GM21723 (cell line): ENCODE data around the gene SMARCA1.
"Not testable (repeated sequence)": the region's sequence is repeated elsewhere in the genome, so short reads cannot be mapped to it uniquely, and the experiment has no call there.

Experiments used
- ATAC-seq: cut with Tn5 transposase; IDR thresholded peaks from one replicate; pipeline ENCODE4 v1.9.1; 2021; ENCODE audit warnings: mild to moderate bottlenecking, moderate library complexity; ENCODE audit not compliant: unreplicated experiment

Gene SMARCA1, protein sequence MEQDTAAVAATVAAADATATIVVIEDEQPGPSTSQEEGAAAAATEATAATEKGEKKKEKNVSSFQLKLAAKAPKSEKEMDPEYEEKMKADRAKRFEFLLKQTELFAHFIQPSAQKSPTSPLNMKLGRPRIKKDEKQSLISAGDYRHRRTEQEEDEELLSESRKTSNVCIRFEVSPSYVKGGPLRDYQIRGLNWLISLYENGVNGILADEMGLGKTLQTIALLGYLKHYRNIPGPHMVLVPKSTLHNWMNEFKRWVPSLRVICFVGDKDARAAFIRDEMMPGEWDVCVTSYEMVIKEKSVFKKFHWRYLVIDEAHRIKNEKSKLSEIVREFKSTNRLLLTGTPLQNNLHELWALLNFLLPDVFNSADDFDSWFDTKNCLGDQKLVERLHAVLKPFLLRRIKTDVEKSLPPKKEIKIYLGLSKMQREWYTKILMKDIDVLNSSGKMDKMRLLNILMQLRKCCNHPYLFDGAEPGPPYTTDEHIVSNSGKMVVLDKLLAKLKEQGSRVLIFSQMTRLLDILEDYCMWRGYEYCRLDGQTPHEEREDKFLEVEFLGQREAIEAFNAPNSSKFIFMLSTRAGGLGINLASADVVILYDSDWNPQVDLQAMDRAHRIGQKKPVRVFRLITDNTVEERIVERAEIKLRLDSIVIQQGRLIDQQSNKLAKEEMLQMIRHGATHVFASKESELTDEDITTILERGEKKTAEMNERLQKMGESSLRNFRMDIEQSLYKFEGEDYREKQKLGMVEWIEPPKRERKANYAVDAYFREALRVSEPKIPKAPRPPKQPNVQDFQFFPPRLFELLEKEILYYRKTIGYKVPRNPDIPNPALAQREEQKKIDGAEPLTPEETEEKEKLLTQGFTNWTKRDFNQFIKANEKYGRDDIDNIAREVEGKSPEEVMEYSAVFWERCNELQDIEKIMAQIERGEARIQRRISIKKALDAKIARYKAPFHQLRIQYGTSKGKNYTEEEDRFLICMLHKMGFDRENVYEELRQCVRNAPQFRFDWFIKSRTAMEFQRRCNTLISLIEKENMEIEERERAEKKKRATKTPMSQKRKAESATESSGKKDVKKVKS

GRCh38 chrX:129523079-129523911 lies at the start of gene SMARCA1:
SMARCA1 (minus strand) TSS chrX:129523490; CDS start chrX:129523370, 120 bp downstream.
- ATAC-seq = no peak

GRCh38 chrX:129572422-129572821 lies 49.1 kb upstream of the SMARCA1 start:
- no peak for ATAC-seq

- ATAC-seq = no peak
These were observed 45.1 kb upstream of the SMARCA1 start for GRCh38 chrX:129568349-129568748.

DNA sequence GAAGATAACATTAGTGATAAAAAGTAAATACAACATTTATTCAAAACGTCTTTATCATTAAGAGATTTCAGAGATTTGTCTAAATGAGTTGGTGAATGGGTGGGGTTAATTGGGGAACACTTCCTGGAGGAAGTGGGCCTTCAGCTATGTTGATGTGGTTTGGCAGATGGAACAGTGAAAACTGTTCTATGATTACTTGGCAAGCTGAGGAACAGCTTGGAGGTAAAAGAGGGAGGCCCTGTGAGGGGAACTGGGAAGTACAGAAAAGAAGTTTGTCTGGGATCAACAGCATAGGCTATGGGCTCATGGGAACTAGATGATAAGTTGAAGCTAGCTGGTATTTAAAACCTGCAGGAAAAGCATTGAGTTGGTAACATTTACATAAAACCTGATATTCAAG lies 42.8 kb upstream of the SMARCA1 start:
- no peak for ATAC-seq

GRCh38 chrX:129565046-129565650 lies 41.9 kb upstream of the SMARCA1 start:
- ATAC-seq = no peak

GRCh38 chrX:129564345-129564744 lies 41.1 kb upstream of the SMARCA1 start:
- not testable (repeated sequence) for ATAC-seq

GRCh38 chrX:129561453-129561852 lies 38.2 kb upstream of the SMARCA1 start:
- no peak for ATAC-seq

DNA sequence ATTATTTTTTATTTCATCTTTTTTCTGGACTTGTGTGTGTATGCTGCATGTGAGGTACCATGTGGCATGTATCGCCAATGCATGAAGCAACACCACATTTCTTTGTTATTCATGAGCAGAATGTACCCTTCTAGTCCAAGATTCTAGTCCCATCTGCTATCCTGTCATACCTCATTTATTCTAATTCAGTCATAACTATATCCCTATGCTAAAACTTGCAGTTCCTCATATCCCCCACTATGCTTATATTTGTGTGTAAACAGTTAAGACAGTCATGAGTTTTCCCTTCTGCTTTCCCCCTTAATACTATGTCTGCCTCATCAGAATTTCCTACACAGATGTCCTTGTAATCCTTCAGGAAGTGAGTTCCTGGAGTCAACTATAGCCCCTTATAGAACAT lies 36.5 kb upstream of the SMARCA1 start:
- no peak for ATAC-seq

DNA sequence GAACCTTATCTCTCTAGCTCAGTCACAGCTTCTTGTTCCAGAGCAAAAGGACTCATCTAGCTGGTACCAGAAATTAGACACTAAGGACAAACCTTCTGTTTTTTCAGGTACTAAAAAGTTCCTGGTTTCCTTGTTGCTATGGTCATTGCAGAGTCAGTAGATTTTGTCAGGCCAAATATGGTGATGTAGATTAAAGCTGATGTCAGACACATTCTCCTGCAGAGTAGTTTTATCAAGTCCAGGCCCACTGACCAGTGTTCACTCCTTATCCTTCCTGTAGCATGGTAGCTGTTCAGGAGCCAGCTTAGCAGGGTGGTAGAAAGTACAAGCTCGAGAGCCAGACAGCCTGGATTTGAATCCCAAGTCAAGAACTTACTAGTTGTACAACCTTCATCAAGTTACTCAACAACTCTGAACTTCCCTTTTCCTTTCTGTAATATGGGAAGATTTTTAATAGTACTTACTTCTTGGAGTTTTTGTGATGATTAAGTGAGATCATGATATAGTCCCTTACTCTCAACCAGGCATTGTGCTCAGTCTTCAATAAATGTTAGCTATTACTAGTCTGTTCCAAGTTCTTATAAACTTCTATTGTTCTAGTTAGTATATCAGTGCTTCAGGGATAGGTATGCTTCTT lies 34.7 kb upstream of the SMARCA1 start:
- ATAC-seq = no peak

GRCh38 chrX:129556806-129557315 lies 33.6 kb upstream of the SMARCA1 start:
- ATAC-seq = no peak

DNA sequence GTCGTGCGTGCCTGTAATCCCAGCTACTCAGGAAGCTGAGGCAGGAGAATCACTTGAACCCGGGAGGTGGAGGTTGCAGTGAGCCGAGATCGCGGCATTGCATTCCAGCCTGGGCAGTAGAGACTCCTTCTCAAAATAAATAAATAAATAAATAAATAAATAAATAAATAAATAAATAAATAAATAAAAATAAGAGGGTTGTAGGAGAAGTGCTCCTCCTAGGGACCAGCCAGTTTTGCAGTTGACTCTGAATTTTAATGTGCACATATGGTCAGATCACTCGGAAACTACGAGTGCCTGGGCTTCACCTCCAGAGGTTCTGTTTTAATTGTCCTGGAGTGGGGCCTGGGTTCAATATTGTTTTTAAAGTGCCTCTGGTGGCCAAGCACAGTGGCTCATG lies 31.5 kb upstream of the SMARCA1 start:
- ATAC-seq = not testable (repeated sequence)

- peak; percentile 99 for ATAC-seq
These were observed 30.5 kb upstream of the SMARCA1 start for GRCh38 chrX:129553619-129554288.

- no peak for ATAC-seq
These were observed 25.8 kb upstream of the SMARCA1 start for GRCh38 chrX:129549124-129549523.

DNA sequence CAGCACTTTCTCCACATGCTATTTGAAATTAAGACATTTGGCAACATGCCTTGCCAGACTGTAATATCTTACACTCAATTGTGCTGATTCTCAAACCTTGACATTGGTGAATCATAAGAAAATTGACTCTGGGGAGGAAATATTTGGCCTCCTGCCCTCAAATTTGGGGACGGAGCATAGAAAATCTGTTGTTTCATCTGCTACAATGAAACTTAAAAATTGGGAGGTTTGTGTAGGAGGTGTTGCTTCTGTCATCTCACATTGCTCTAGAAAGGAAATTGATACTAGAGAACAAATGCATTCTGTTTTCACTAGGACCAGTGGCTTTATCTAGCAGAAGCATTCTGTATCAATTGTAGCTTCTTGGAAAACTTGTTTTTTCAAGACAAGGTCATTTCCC lies 22.1 kb upstream of the SMARCA1 start:
- no peak for ATAC-seq

DNA sequence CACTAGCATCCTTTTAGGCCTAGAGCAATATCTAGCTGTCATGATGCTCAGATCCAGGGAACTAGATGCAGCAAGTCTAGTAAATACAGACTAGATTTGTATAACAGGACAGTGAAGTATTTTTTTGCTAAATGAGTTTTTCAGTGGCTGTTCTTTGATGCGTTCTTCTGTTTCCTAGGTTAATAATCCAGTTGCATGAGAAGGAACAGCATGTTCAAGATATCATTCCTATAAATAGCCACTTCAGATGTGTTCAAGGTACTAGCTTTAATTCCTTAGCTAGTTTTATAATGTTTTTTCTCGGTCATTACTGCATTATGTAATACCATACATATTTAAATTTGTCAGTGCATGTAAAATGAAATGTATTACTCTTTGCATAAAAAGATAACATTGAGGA lies 21.5 kb upstream of the SMARCA1 start:
- no peak for ATAC-seq

DNA sequence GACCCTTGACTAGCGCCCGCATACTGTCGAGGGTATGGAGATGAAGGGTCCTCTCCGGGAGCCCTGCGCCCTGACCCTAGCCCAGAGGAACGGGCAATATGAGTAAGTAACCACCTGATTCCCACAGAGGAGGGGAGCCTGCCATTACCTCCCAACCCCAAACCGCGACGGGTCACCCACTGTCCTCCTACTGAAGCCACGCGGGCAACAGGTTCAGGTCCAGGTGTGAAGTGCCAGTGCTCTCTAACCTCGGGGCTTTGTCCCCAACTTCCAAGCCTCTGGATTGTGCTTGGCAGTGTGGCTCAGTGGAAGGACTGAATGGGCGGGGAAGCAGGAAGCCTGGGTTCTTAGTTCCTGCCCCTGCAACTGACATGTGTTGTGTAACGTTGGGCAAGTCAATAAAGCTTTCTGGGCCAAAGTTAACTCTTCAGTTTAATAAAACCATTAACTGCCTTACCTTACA lies 17.5 kb upstream of the SMARCA1 start:
- peak; percentile 20 for ATAC-seq

DNA sequence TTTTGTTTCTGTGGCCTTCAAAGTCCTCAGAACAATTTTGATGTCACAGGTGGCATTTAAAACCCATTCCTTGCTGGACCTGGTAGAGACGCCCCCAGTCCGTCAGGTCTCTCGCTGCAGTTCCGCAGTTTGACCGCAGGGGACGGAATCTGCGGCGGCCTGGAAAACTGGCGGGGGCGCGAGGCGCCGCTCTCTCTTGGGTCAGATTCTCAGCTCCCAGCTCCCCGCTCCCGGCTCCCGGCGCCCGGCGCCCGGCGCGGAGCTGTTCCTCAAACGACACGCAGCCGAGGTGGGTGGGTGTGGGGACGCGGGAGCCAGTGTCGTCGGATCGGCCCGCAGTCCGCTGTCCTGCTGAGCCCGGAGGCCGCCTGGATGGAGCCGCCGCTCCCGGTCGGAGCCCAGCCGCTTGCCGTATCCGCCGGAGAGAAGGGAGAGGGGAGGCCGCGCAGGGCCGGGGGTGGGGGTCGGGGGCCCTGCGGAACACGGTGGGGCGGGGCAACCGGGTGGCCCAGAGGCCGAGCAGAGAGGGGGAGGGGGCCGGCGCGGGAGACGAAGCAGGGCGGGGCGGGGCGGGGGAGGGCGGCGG lies 16.9 kb upstream of the SMARCA1 start, which contains the start of gene OCRL:
Gene OCRL, plus strand, starts transcription at position 192 of the 586 bp plus-strand sequence. Its CDS starts 181 bp downstream, at position 373.
- peak; percentile 99 for ATAC-seq
